GM15510 (cell line): ENCODE measurements around the gene C5orf15.

ENCODE experiments used
- POLR2A ChIP-seq: IDR thresholded peaks from 3 replicates; pipeline ENCODE4 v1.6.1; 2011; ENCODE audit warnings: borderline replicate concordance; ENCODE audit not compliant: insufficient read length; ENCODE audit errors: extremely low read depth

C5orf15 gene

DNA sequence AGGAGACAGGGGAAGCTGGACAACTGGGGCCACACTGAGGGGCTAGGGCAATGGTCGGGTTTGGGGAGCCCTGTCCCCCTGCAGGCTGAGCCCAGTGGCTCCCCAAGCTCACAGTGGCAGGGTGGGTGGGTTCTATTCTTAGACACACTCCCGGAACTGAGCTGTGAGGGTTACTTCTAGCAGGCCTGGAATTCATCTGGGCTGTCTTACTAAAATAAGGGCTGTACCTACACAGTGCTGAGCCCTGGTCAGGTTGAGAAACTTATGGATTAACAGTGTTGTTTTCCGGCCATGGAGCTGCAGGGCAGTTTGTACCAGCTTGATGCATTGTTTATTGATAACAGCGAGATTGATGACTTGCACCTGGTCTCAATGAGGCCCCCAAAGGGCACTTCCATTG is 58.8 kb downstream of the C5orf15 start:
- no peak for TF ChIP-seq POLR2A

DNA sequence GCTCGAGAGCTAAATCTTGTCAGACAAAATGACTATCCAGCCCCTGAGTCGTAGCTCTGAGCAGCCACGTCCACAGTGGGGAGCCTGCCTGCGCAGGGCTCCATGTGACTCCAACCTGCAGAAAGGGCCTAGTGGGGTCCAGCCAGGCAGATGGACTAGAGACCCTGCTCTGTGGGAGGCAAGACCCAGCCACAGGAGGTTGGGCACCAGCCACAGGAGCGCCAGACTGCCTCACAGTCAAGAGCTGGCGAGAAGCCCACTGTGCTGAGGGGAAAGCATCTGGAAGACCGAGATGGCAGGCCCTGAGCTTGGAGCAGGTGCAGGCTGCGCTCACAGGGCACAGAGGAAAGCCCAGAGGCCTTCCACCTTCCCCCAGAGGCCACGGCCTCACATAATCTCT is 61.4 kb downstream of the C5orf15 start:
- TF ChIP-seq POLR2A: no peak

GRCh38 chr5:133906303-133906702 is 62.1 kb downstream of the C5orf15 start:
- TF ChIP-seq POLR2A: no peak
